Activated CD8-positive, alpha-beta memory T cell treated with anti-CD3 and anti-CD28 coated beads for 24 hours (primary cell): ENCODE measurements around the gene LRRN4.

Experiments
- DNase-seq: peaks from one replicate; pipeline ENCODE4 v3.0.0-alpha.2; 2020

LRRN4 gene

GRCh38 chr20:6053776-6054688 lies at the start of gene LRRN4:
TSS of gene LRRN4 (minus strand) at chr20:6054060. CDS start at chr20:6052799, 1,261 bp downstream.
- DNase-seq: no peak

GRCh38 chr20:6103301-6103700 lies 49.4 kb upstream of the LRRN4 start:
- DNase-seq: no peak

GRCh38 chr20:6101346-6101745 lies 47.5 kb upstream of the LRRN4 start:
- no peak for DNase-seq

GRCh38 chr20:6100246-6100645 lies 46.4 kb upstream of the LRRN4 start:
- DNase-seq: no peak

GRCh38 chr20:6099819-6100218 lies 46.0 kb upstream of the LRRN4 start:
- DNase-seq: no peak

GRCh38 chr20:6095409-6095808 lies 41.5 kb upstream of the LRRN4 start:
- no peak for DNase-seq

GRCh38 chr20:6094565-6094964 lies 40.7 kb upstream of the LRRN4 start:
- DNase-seq: no peak

- no peak for DNase-seq
Measured at GRCh38 chr20:6094063-6094462, 40.2 kb upstream of the LRRN4 start.

GRCh38 chr20:6091661-6092060 lies 37.8 kb upstream of the LRRN4 start:
- DNase-seq: no peak

- no peak for DNase-seq
Measured at GRCh38 chr20:6086868-6087267, 33.0 kb upstream of the LRRN4 start.

GRCh38 chr20:6083926-6084325 lies 30.1 kb upstream of the LRRN4 start:
- DNase-seq: no peak

GRCh38 chr20:6081236-6081635 lies 27.4 kb upstream of the LRRN4 start:
- no peak for DNase-seq

GRCh38 chr20:6079016-6079415 lies 25.2 kb upstream of the LRRN4 start:
- no peak for DNase-seq

- no peak for DNase-seq
Measured at GRCh38 chr20:6075428-6076219, 21.8 kb upstream of the LRRN4 start.

GRCh38 chr20:6074784-6075183 lies 20.9 kb upstream of the LRRN4 start:
- no peak for DNase-seq

- no peak for DNase-seq
Measured at GRCh38 chr20:6074145-6074561, 20.3 kb upstream of the LRRN4 start.

GRCh38 chr20:6070829-6071695 lies 17.2 kb upstream of the LRRN4 start:
- no peak for DNase-seq

- no peak for DNase-seq
Measured at GRCh38 chr20:6069669-6070068, 15.8 kb upstream of the LRRN4 start.

- DNase-seq: no peak
Measured at GRCh38 chr20:6067763-6068318, 14.0 kb upstream of the LRRN4 start.

- no peak for DNase-seq
Measured at GRCh38 chr20:6066582-6066981, 12.7 kb upstream of the LRRN4 start.

GRCh38 chr20:6061544-6061943 lies 7.7 kb upstream of the LRRN4 start:
- DNase-seq: no peak

GRCh38 chr20:6060213-6060612 lies 6.4 kb upstream of the LRRN4 start:
- no peak for DNase-seq
